EH (cell line): ENCODE measurements around the gene DCST2.

Experiments used
- DNase-seq: peaks from one replicate; pipeline ENCODE4 v3.0.0-alpha.2; 2015; ENCODE audit warnings: low read depth

DCST2 gene

GRCh38 chr1:155033524-155033923 is at the start of gene DCST2, which contains the start of gene DCST1:
Gene DCST2 (minus strand): TSS chr1:155033781. CDS start chr1:155033701, 80 bp downstream.
Gene DCST1 (plus strand): TSS chr1:155033824. CDS start chr1:155034037, 213 bp downstream.
- DNase-seq: no peak

GRCh38 chr1:155083052-155083541 is 49.5 kb upstream of the DCST2 start:
- DNase-seq: no peak

- no peak for DNase-seq
Observed at GRCh38 chr1:155082301-155083051, 48.9 kb upstream of the DCST2 start.

GRCh38 chr1:155081472-155082300 is 48.1 kb upstream of the DCST2 start:
- DNase-seq: peak; percentile 11

- DNase-seq: peak; percentile 19
Observed at GRCh38 chr1:155080312-155081228, 47.0 kb upstream of the DCST2 start.

- DNase-seq: no peak
Observed at GRCh38 chr1:155079487-155080311, 46.1 kb upstream of the DCST2 start.

- no peak for DNase-seq
Observed at GRCh38 chr1:155079210-155079486, 45.6 kb upstream of the DCST2 start.

- DNase-seq: peak; percentile 58
Observed at GRCh38 chr1:155078469-155079209, 45.1 kb upstream of the DCST2 start, which contains the start of gene EFNA3. Gene EFNA3 (plus strand): TSS chr1:155078837. CDS start chr1:155078942, 105 bp downstream.

- DNase-seq: no peak
Observed at GRCh38 chr1:155077758-155078445, 44.3 kb upstream of the DCST2 start.

- no peak for DNase-seq
Observed at GRCh38 chr1:155077346-155077745, 43.8 kb upstream of the DCST2 start.

GRCh38 chr1:155076371-155076770 is 42.8 kb upstream of the DCST2 start:
- DNase-seq: no peak

- no peak for DNase-seq
Observed at GRCh38 chr1:155075535-155075934, 42.0 kb upstream of the DCST2 start.

GRCh38 chr1:155073377-155074242 is 40.0 kb upstream of the DCST2 start:
- DNase-seq: no peak

- no peak for DNase-seq
Observed at GRCh38 chr1:155072531-155073289, 39.1 kb upstream of the DCST2 start.

- no peak for DNase-seq
Observed at GRCh38 chr1:155071701-155072100, 38.1 kb upstream of the DCST2 start.

- peak; percentile 72 for DNase-seq
Observed at GRCh38 chr1:155070721-155071569, 37.4 kb upstream of the DCST2 start.

- DNase-seq: no peak
Observed at GRCh38 chr1:155070158-155070621, 36.6 kb upstream of the DCST2 start.
